Erythroblast (primary cell): Measurements from ENCODE around the gene C4BPB.

Source experiments
- GATA1 ChIP-seq: IDR thresholded peaks from 2 replicates; pipeline ENCODE4 v1.6.1; 2011; ENCODE audit warnings: low read depth, mild to moderate bottlenecking, control low read depth, low read length, moderate library complexity
- POLR2A ChIP-seq: IDR thresholded peaks from 2 replicates; pipeline ENCODE4 v1.6.1; 2011; ENCODE audit warnings: mild to moderate bottlenecking, low read length

GRCh38 chr1:207134581-207134980 is 45.9 kb downstream of the C4BPB start:
- TF ChIP-seq POLR2A (no peak), GATA1 (no peak)
